Panc1 (cell line): ENCODE results near the gene P2RY11. TPM values are rescaled to one million over a fixed set of nuclear protein-coding genes. Genes with fewer than 3 reads are reported as not detected.

Source experiments
- ATAC-seq: fragments of 200-7000 bp; cut with Tn5 transposase; 2 replicates; pipeline ENCODE4 v1.9.1; 2020; ENCODE audit warnings: mild to moderate bottlenecking, moderate library complexity
- Bru-seq: library from RNA; stranded (reverse); fragments of 400-500 nt; gene quantifications from one replicate; lab custom pipeline; 2021; lab: Mats Ljungman, UMichigan
- BruChase-seq, 2 experiments: library from RNA; stranded (reverse); fragments of 400-500 nt; gene quantifications; one replicate each; lab custom pipeline; 2021; lab: Mats Ljungman, UMichigan
- BruUV-seq: library from RNA; stranded (reverse); fragments of 400-500 nt; replicated peaks from 2 replicates; lab custom pipeline; 2021; lab: Mats Ljungman, UMichigan
- CTCF ChIA-PET: fragments of 300-600 bp; sonication (Branson Sonifier 250); formaldehyde crosslinking; loops from one replicate; lab custom pipeline; 2022; ENCODE audit warnings: antibody characterized with exemption; lab: Charles Lee
- POLR2A ChIA-PET: fragments of 300-600 bp; sonication (Branson Sonifier 250); formaldehyde crosslinking; loops from one replicate; lab custom pipeline; 2022; ENCODE audit warnings: antibody characterized with exemption; lab: Charles Lee
- DNase-seq: peaks from one replicate; pipeline ENCODE4 v3.0.0-alpha.2; 2010; ENCODE audit warnings: low read depth, low spot score
- H3K27ac ChIP-seq: 2 replicates; pipeline ENCODE4 v1.5.1; 2011; ENCODE audit warnings: mild to moderate bottlenecking, low read length, inconsistent platforms
- H3K27me3 ChIP-seq: fragments of 200-500 bp; sonication (Bioruptor generic); 2 replicates; pipeline ENCODE4 v1.6.0; 2014; ENCODE audit warnings: low read length, inconsistent platforms; ENCODE audit not compliant: control insufficient read depth, insufficient read depth
- H3K36me3 ChIP-seq: fragments of 200-500 bp; sonication (Bioruptor generic); 2 replicates; pipeline ENCODE4 v1.5.1; 2014; ENCODE audit warnings: inconsistent platforms, mild to moderate bottlenecking, low read length, moderate library complexity; ENCODE audit not compliant: control insufficient read depth, insufficient read depth
- H3K4me1 ChIP-seq: 2 replicates; pipeline ENCODE4 v1.5.1; 2011; ENCODE audit warnings: inconsistent platforms, mild to moderate bottlenecking, low read length, moderate library complexity; ENCODE audit not compliant: control insufficient read depth, insufficient read depth
- H3K4me3 ChIP-seq, 2 experiments: 2 replicates each; pipeline ENCODE4 v1.5.1; 2011 to 2012; ENCODE audit warnings: low read depth in 2 of 2, low read length in 2 of 2, mild to moderate bottlenecking in 2 of 2, inconsistent platforms in 1 of 2, moderate library complexity in 1 of 2
- H3K9me3 ChIP-seq: fragments of 200-500 bp; sonication (Bioruptor generic); 2 replicates; pipeline ENCODE4 v1.5.1; 2014; ENCODE audit warnings: low read depth, mild to moderate bottlenecking, inconsistent platforms, low read length, moderate library complexity; ENCODE audit not compliant: control insufficient read depth, insufficient read depth
- POLR2AphosphoS5 ChIP-seq: IDR thresholded peaks from 2 replicates; pipeline ENCODE4 v1.6.1; 2012; ENCODE audit warnings: mild to moderate bottlenecking, low read depth, low read length, moderate library complexity
- SIN3A ChIP-seq: IDR thresholded peaks from 2 replicates; pipeline ENCODE4 v1.6.1; 2012; ENCODE audit warnings: low read depth, mild to moderate bottlenecking, low read length, moderate library complexity, borderline replicate concordance; ENCODE audit not compliant: insufficient read depth
- TCF7L2 ChIP-seq: IDR thresholded peaks from 2 replicates; pipeline ENCODE4 v1.6.1; 2011; ENCODE audit warnings: mild to moderate bottlenecking, low read depth, low read length, inconsistent platforms
- in situ Hi-C: cut with HindIII; loops from 2 replicates; pipeline ENCODE4 v1.10.0; 2016; ENCODE audit warnings: low sequenced_read_pairs, low pct_unique_long_range_greater_than_20kb
- intact Hi-C: fragments of 100-400 bp; cut with micrococcal nuclease; formaldehyde crosslinking; loops from one replicate; pipeline ENCODE4 v1.10.0; 2022; ENCODE audit not compliant: unreplicated experiment
- long read RNA-seq: library from polyadenylated mRNA; unstranded; transcript quantifications from one replicate; pipeline ENCODE4 v2.0.0, GENCODE V29; 2021; ENCODE audit not compliant: unreplicated experiment
- polyA plus RNA-seq: library from polyadenylated mRNA; unstranded; fragments of >200 nt; gene quantifications from one replicate; pipeline ENCODE4 v1.2.1, GENCODE V29; 2012; ENCODE audit warnings: missing spikeins; ENCODE audit not compliant: insufficient read length
- total RNA-seq: library from RNA; stranded (reverse); gene quantifications from one replicate; pipeline ENCODE4 v1.2.1, GENCODE V29; 2021; ENCODE audit not compliant: unreplicated experiment
- TF ChIP-seq, protein P1 (sequence below), 2 experiments: IDR thresholded peaks; 2 replicates each; pipeline ENCODE4 v1.6.1; 2011 to 2012; ENCODE audit warnings: low read depth in 2 of 2, control low read depth in 1 of 2, low read length in 1 of 2, mild to moderate bottlenecking in 1 of 2, moderate library complexity in 1 of 2; ENCODE audit not compliant: insufficient read depth in 1 of 2
- TF ChIP-seq, protein P2 (sequence below): fragments of 450-650 bp; IDR thresholded peaks from 2 replicates; pipeline ENCODE4 v1.5.1; 2017; ENCODE audit warnings: mild to moderate bottlenecking

Gene P2RY11, protein sequence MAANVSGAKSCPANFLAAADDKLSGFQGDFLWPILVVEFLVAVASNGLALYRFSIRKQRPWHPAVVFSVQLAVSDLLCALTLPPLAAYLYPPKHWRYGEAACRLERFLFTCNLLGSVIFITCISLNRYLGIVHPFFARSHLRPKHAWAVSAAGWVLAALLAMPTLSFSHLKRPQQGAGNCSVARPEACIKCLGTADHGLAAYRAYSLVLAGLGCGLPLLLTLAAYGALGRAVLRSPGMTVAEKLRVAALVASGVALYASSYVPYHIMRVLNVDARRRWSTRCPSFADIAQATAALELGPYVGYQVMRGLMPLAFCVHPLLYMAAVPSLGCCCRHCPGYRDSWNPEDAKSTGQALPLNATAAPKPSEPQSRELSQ
- 12.5 TPM for total RNA-seq
- 18.5 TPM for polyA plus RNA-seq
- Bru-seq, nascent RNA = percentile 67 among the genes with signal in this experiment
- percentile 88 among the genes with signal in this experiment for BruChase-seq, experiment 1, labeled RNA remaining after a 2-hour chase
- percentile 93 among the genes with signal in this experiment for BruChase-seq, experiment 2, labeled RNA remaining after a 6-hour chase
- long read RNA-seq, partial matches to known transcripts = 0 of 14 reads
- long read RNA-seq, other reads (novel, unspliced or antisense) = 14 of 14 reads

GRCh38 chr19:10111405-10111811 is at the start of gene P2RY11:
Gene P2RY11, plus strand, starts transcription at chr19:10111693. Its CDS starts 29 bp downstream, at chr19:10111722.
- ChIA-PET CTCF (interaction anchor here (0.6 kb wide), 1 partner anchor 200 kb away, joined by 3 read pairs; no protein-coding TSS in a partner anchor), POLR2A (no interaction called here)
- H3K4me3 ChIP-seq = no peak within 1 kb of the TSS
- peaks cover 14% of the 10 kb centered on the region for H3K36me3 ChIP-seq
- intact Hi-C loops = no loop called here
- H3K27ac ChIP-seq = peak within 1 kb of the TSS; percentile 42
- no TSS peak for BruUV-seq
- H3K4me1 ChIP-seq = peaks cover 8% of the 10 kb centered on the region
- no peaks in the 10 kb centered on the region for H3K27me3 ChIP-seq
- H3K9me3 ChIP-seq = no peaks in the 10 kb centered on the region
- DNase-seq = no peak
- no peak for ATAC-seq
- TF ChIP-seq POLR2AphosphoS5 (no peak), TCF7L2 (no peak), SIN3A (no peak)
- TF ChIP-seq, protein P1, sequence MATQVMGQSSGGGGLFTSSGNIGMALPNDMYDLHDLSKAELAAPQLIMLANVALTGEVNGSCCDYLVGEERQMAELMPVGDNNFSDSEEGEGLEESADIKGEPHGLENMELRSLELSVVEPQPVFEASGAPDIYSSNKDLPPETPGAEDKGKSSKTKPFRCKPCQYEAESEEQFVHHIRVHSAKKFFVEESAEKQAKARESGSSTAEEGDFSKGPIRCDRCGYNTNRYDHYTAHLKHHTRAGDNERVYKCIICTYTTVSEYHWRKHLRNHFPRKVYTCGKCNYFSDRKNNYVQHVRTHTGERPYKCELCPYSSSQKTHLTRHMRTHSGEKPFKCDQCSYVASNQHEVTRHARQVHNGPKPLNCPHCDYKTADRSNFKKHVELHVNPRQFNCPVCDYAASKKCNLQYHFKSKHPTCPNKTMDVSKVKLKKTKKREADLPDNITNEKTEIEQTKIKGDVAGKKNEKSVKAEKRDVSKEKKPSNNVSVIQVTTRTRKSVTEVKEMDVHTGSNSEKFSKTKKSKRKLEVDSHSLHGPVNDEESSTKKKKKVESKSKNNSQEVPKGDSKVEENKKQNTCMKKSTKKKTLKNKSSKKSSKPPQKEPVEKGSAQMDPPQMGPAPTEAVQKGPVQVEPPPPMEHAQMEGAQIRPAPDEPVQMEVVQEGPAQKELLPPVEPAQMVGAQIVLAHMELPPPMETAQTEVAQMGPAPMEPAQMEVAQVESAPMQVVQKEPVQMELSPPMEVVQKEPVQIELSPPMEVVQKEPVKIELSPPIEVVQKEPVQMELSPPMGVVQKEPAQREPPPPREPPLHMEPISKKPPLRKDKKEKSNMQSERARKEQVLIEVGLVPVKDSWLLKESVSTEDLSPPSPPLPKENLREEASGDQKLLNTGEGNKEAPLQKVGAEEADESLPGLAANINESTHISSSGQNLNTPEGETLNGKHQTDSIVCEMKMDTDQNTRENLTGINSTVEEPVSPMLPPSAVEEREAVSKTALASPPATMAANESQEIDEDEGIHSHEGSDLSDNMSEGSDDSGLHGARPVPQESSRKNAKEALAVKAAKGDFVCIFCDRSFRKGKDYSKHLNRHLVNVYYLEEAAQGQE (IDR thresholded peaks at IDR 0.05; ENCODE audit: insufficient read depth in 1 of 2, low read depth in 2 of 2, low read length in 1 of 2) = no peak
- TF ChIP-seq, protein P2, sequence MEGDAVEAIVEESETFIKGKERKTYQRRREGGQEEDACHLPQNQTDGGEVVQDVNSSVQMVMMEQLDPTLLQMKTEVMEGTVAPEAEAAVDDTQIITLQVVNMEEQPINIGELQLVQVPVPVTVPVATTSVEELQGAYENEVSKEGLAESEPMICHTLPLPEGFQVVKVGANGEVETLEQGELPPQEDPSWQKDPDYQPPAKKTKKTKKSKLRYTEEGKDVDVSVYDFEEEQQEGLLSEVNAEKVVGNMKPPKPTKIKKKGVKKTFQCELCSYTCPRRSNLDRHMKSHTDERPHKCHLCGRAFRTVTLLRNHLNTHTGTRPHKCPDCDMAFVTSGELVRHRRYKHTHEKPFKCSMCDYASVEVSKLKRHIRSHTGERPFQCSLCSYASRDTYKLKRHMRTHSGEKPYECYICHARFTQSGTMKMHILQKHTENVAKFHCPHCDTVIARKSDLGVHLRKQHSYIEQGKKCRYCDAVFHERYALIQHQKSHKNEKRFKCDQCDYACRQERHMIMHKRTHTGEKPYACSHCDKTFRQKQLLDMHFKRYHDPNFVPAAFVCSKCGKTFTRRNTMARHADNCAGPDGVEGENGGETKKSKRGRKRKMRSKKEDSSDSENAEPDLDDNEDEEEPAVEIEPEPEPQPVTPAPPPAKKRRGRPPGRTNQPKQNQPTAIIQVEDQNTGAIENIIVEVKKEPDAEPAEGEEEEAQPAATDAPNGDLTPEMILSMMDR = no peak
- in situ Hi-C loops = no loop called here

- Histone ChIP-seq H3K27me3 (no peaks in the 10 kb centered on the region), H3K27ac (no peak overlapping the region), H3K9me3 (no peaks in the 10 kb centered on the region), H3K4me1 (no peaks in the 10 kb centered on the region), H3K36me3 (no peaks in the 10 kb centered on the region), H3K4me3 (no peak overlapping the region)
- ChIA-PET CTCF (no interaction called here), POLR2A (interaction anchor here (0.7 kb wide), 1 partner anchor 62 kb away, joined by 6 read pairs; no protein-coding TSS in a partner anchor)
- in situ Hi-C loops = no loop called here
- TF ChIP-seq POLR2AphosphoS5 (no peak), SIN3A (no peak)
- TF ChIP-seq, protein P1 (IDR thresholded peaks at IDR 0.05; ENCODE audit: insufficient read depth in 1 of 2, low read depth in 2 of 2, low read length in 1 of 2) = peak; percentile 81 to 90
- BruUV-seq = no TSS peak
- intact Hi-C loops = no loop called here
- DNase-seq (no peak), ATAC-seq (no peak)
These were observed 49.7 kb upstream of the P2RY11 start for GRCh38 chr19:10061717-10062310.
